NCI-H1436 treated with DMSO at 0.1 percent for 48 hours (cell line): ENCODE results near the gene RHOBTB3.
"Not testable (repeated sequence)": the region's sequence is repeated elsewhere in the genome, so short reads cannot be mapped to it uniquely, and the experiment has no call there.

Experiments
- DNase-seq: peaks from one replicate; lab custom pipeline; 2025; lab: John Stamatoyannopoulos, UW

RHOBTB3 gene, protein sequence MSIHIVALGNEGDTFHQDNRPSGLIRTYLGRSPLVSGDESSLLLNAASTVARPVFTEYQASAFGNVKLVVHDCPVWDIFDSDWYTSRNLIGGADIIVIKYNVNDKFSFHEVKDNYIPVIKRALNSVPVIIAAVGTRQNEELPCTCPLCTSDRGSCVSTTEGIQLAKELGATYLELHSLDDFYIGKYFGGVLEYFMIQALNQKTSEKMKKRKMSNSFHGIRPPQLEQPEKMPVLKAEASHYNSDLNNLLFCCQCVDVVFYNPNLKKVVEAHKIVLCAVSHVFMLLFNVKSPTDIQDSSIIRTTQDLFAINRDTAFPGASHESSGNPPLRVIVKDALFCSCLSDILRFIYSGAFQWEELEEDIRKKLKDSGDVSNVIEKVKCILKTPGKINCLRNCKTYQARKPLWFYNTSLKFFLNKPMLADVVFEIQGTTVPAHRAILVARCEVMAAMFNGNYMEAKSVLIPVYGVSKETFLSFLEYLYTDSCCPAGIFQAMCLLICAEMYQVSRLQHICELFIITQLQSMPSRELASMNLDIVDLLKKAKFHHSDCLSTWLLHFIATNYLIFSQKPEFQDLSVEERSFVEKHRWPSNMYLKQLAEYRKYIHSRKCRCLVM

DNA sequence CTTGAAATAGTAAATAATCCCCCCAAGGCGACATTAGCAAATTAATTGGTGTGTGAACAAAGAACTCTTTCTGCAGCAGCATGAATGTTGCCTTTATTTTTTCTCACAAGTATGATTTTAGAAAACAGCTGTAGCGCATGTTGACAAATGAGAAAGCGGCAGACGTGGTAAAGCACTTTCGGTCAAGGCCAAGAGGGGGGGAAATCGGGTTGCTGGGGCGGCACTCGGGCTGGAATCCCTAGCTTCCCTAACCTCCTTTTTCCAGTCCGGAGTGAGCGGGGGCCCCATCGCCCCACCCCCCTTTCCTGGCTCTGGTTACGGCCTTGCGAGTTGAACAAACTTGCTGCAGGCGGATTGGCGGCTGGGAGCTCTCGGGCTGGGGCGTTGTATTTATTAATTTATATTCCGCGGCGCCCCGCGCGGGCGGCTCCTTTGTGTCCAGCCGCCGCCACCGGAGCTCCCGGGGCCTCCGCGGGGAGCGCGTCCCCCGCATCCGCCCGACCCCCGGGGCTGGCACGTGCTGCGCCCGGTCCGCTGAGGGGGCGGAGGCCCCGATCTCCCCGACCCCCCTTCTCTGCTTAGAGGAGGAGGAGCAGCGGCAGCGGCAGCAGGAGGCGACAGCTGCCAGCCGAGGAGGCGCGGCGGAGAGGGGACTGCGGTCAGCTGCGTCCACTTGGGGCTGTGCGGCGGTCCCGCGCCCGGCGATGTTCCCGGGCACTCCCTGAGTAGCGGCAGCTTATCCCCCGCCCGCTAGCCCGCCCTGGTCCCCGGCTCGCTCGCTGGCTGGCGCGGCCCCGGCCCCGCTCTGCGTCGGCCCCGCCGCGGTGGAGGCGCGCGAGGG lies at the start of gene RHOBTB3:
RHOBTB3 (plus strand) TSS at position 607 of the 841 bp plus-strand sequence. CDS start 347 bp downstream, outside the sequence.
- DNase-seq: no peak

GRCh38 chr5:95682891-95683290 lies 48.2 kb upstream of the RHOBTB3 start, which contains the start of gene SPATA9:
SPATA9 (minus strand) TSS chr5:95682991; CDS start chr5:95682854, 137 bp downstream.
- no peak for DNase-seq

- DNase-seq: no peak
Observed at GRCh38 chr5:95684361-95684760, 46.8 kb upstream of the RHOBTB3 start.

DNA sequence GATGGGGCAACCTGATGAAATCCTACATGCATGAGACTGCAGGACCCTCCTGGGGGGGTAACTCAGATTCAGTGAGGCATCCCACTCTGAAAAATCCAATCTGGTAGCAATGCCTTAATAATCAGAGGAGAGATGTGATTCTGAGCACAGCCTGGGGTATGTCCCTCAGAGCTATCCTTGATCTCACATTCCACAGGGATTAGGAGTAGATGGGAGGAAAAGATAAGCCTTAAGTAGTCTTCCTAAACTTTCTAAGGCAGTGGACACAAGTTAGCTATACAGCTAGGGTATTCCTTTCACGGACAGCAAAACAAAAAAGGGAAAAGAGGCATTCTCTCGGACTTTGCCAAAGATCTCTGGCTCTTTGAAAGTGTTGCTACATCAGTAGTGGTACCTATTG lies 44.5 kb upstream of the RHOBTB3 start:
- DNase-seq: no peak

DNA sequence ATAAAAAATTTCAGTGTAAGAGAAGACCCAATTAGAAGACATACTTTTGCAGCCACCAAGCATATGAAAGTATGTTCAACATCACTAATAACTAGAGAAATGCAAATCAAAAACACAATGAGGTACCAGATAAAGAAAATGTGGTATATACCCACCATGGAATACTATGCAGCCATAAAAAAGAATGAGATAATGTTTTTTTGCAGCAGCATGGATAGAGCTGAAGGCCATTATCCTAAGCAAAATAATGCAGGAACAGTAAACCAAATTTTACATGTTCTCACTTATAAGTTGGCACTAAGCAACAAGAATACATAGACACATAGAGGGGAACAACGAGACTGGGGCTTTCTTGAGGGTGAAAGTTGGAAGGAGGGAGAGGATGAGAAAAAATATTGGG lies 41.5 kb upstream of the RHOBTB3 start:
- no peak for DNase-seq

DNA sequence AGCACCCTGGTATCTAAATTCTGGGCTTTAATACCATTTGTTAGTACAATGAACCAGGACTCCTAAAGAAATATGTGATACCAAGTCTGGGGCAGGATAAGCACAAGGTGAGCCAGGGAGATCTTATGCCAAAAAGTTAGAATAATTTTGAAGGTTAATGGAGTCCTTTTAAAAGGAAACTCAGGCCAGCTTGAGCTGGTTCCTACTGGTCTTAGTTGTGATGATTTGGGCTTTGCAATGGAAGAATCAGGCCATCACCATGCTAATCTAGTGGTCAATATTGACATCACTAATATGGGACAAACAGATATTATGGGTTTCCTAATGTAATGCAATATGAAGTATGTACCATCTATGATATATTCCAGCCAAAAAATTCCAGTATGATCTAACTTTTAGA lies 40.8 kb upstream of the RHOBTB3 start:
- DNase-seq: no peak

GRCh38 chr5:95697781-95698681 lies 33.1 kb upstream of the RHOBTB3 start:
- DNase-seq: no peak

GRCh38 chr5:95699337-95699736 lies 31.8 kb upstream of the RHOBTB3 start:
- DNase-seq: no peak

GRCh38 chr5:95701074-95701473 lies 30.1 kb upstream of the RHOBTB3 start:
- DNase-seq: no peak

GRCh38 chr5:95704150-95704549 lies 27.0 kb upstream of the RHOBTB3 start:
- DNase-seq: no peak

- DNase-seq: not testable (repeated sequence)
Observed at GRCh38 chr5:95706196-95706595, 24.9 kb upstream of the RHOBTB3 start.

DNA sequence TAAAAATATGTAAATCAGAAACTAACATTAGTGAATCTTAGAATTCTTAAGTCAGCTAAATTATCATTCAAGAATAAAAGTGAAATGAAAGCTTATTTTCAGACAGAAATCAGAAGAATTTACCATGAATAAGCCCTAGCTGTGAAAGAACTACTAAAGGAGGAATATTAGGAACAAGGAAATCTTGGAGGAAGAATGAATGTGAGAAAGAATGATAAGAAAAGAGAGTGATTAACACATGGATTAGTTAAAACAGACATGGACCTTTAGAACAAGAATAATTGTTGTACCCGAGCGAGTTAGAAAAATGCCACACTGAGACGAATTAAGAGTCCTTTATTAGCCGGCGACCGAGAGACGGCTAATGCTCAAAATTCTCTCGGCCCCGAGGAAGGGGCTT lies 24.1 kb upstream of the RHOBTB3 start:
- DNase-seq: no peak

DNA sequence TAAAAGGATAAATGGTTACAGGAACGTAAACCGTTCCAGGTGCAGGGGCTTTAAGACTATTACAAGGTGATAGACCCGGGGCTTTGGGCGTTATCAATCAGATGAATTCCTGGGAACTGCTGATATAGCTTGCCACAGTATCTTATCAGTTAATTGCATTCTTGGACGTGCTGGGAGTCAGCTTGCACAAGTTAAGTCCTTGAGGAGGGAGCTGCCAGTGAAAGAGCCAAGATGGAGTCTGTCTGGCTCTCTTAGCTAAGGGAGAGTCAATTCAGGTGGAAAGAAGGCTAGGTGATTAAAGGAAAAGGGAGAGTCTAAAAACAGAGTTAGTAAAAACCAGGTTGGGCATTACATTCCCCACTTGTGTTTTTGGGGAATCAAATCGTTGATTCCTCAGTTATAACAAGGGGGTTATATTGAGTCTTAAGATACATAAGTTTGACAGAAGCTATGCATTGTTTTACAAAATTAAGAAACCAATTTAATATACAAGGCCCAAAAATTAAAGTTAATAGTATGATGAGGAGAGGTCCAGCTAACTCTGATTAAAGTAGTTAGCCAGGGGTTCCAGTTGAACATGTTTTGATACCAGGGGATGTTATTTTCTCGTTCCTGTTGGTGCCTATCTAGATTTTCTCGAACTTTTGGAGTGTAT lies 23.5 kb upstream of the RHOBTB3 start:
- DNase-seq: not testable (repeated sequence)

GRCh38 chr5:95708876-95709275 lies 22.3 kb upstream of the RHOBTB3 start:
- no peak for DNase-seq

DNA sequence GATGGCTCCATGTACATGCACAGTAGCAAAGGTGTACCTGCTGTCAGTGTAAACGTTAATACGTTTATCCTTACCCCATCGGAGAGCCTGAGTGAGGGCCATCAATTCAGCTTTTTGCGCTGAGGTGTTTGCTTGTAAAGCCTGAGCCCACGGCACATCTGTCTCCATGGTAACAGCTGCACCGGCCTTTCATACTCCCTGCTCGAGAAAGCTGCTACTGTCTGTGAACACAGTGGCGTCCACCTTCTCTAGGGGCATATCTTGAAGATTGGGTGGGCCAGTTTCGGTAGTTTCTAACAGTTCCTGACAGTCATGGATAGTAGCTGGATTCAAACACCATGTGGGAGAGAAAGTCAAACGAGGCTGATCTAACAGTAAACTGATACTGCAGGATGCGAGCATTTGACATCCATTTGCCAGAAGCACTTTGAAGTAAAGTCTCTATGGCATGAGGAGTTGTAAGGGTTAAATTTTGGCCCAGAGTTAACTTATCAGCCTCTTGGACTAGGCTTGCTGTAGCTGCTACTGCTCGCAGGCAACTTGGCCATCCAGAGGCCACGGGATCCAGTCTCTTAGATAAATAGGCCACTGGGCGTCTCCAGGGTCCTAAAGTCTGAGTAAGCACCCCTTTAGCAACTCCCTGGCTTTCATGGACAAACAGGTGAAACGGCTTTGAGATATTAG lies 21.0 kb upstream of the RHOBTB3 start:
- DNase-seq: no peak

- not testable (repeated sequence) for DNase-seq
Observed at GRCh38 chr5:95710651-95711500, 20.3 kb upstream of the RHOBTB3 start.

DNA sequence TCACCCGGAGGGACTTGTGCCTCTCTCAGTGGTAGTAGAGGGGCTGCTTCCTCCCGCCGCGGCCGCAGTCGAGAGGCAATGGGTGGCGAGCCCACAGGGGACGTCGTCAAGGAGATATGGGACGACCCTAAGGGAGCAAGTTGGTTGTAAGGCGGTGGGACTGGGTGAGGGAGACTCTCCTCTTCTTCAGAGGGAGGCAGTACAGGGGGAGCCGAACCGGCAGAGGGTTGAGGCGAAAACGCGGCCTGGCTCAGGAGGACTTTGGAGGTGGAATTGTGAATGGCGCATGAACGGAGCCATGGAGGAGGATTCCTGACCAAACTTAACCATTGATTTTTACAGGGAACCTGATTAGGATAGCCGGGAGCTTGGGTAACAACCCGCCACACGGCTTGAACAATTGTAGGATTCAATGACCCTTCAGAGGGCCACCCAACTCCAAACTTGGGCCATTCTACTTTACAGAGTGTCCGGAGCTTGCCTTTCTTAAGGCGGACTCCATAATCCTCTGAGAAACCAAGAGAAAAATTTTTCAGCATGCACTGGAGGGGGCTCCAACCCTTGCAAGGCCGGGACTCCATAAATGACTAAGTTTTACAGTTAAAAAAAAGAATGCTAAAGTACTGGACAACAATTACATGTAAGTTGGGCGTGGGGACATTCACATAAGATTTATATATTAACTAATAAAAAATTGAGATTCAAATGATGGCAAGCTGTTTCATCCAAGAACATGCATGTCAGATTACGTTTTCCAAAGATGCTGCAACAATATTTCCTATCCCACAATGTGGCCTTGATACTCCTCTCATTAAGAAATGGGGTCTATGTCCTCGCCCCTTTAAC lies 19.4 kb upstream of the RHOBTB3 start:
- no peak for DNase-seq

GRCh38 chr5:95712347-95712958 lies 18.7 kb upstream of the RHOBTB3 start:
- no peak for DNase-seq
